HG02884 (cell line): Measurements from ENCODE around the gene RCAN3.
"Not testable (repeated sequence)": the region's sequence is repeated elsewhere in the genome, so short reads cannot be mapped to it uniquely, and the experiment has no call there.

Experiments
- ATAC-seq: cut with Tn5 transposase; IDR thresholded peaks from one replicate; pipeline ENCODE4 v1.9.1; 2021; ENCODE audit warnings: mild to moderate bottlenecking, moderate library complexity; ENCODE audit not compliant: unreplicated experiment

RCAN3 gene

DNA sequence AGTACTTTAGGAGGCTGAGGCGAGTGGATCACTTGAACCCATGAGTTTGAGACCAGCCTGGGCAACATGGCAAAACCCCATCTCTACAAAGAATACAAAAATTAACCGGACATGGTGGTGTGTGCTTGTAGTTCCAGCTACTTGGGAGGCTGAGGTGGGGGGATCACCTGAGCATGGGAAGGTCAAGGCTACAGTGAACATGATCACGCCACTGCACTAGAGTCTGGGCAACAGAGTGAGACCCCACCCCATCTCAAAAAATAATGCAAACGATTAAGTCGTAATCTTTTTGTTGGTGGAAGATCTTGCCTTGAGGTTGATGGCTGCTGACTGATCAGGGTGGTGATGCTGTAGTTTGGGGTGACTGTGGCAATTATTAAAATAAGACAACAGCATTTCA is 6.3 kb downstream of the RCAN3 start:
- no peak for ATAC-seq

GRCh38 chr1:24513706-24514105 is 11.1 kb downstream of the RCAN3 start:
- ATAC-seq: no peak

DNA sequence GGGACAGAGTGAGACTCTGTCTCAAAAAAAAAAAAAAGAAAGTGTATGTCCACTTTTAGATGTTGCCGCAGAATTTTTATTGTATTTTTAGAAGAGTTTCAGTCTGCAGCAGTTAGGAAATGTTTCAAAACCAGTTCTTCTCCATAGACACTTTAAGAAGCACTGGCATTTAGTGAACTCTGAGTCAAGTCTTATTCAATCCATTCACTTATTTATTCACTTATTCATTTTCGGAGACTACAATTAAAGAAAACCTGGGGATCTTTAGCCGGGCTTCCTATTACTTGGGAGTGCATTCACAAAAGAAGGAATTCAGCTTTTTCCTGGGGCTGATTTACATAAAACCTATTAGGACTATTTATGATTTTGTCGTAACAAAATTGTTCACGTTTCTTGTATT is 12.3 kb downstream of the RCAN3 start:
- no peak for ATAC-seq

DNA sequence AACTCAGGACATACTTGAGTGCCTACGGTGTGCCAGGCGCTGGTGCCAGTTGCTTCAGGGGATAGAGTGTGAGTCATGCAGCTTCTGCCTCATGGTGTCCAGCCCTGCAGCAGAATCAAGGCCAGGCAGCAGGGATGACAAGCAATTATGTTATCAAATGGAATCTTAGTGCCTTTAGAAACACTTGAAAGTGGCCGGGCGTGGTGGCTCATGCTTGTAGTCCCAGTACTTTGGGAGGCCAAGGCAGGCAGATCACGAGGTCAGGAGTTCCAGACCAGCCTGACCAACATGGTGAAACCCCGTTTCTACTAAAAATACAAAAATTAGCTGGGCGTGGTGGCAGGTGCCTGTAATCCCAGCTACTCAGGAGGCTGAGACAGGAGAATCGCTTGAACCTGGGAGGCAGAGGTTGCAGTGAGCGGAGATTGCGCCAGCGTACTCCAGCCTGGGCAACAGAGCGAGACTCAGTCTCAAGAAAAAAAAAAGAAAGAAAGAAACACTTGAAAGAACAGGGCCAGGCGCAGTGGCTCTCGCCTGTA is 13.1 kb downstream of the RCAN3 start:
- not testable (repeated sequence) for ATAC-seq

DNA sequence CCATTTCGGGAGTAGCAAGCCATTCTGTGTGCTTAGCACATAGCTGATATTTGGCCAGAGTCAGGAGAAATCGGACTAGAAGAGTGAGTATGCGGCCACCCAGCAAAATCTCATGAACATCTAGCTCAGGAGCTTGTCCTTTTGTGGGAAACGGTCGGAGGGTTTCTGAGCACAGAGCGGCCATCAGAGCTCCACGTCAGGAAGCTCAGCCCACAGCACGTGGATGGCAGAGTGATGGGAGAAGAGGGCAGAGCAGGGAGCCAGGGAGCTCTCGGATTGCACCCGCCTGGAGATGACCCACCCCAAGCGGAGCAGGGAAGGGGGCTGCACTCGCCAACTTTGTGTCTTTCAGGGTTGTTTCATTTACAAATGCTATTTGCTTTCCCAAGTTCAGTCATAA is 13.9 kb downstream of the RCAN3 start:
- ATAC-seq: no peak

- no peak for ATAC-seq
Observed at GRCh38 chr1:24517898-24518297, 15.3 kb downstream of the RCAN3 start.

DNA sequence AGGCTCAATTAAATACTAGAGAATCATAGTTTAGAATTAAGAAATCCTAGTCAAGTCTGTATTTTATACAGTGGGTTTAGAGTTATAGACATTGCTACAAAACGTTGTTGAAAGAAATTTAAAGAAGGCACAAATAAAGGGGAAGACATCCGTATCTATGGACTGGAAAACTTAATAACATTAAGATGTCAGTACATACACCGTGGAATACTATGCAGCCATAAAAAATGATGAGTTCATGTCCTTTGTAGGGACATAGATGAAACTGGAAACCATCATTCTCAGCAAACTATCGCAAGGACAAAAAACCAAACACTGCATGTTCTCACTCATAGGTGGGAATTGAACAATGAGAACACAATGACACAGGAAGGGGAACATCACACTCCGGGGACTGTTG is 17.6 kb downstream of the RCAN3 start:
- ATAC-seq: not testable (repeated sequence)

- no peak for ATAC-seq
Observed at GRCh38 chr1:24525606-24526005, 23.0 kb downstream of the RCAN3 start.

- ATAC-seq: no peak
Observed at GRCh38 chr1:24526045-24526444, 23.4 kb downstream of the RCAN3 start.

DNA sequence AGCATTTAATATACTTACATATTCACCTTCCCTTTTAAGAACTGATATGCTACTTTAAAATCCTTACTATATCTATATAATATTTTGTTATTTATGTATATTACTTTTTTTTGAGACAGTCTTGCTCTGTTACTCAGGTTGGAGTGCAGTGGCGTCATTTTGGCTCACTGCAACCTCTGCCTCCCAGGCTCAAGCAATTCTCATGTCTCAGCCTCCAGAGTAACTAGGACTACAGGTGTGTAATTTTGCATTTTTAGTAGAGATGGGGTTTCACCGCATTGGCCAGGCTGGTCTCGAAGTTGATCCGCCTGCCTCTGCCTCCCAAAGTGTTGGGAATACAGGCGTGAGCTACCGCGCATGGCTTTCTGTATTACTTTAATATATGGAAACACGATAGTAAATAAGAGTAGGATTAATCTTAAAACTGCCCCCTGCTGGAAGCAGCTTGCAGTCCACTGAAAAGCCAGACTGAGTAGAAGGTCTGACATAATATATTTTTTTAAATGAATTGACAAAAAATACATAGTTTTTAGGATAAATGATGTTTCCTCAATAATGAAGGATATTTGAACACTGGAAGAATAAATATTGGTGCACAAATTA is 24.4 kb downstream of the RCAN3 start:
- no peak for ATAC-seq

- ATAC-seq: no peak
Observed at GRCh38 chr1:24528744-24529143, 26.1 kb downstream of the RCAN3 start.

DNA sequence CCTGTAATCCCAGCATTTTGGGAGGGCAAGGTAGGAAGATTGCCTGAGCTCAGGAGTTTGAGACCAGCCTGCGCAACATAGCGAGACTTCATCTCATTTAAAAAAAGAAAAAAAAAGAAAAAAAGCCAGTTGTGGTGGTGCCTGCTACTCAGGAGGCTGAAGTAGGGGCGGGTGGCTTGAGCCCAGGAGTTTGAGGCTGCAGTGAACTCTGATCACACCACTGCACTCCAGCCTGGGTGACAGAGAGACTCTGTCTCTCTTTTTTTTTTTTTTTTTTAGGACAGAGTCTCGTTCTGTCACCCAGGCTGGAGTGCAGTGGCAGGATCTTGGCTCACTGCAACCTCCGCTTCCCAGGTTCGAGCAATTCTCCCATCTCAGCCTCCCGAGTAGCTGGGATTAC is 26.7 kb downstream of the RCAN3 start:
- not testable (repeated sequence) for ATAC-seq

DNA sequence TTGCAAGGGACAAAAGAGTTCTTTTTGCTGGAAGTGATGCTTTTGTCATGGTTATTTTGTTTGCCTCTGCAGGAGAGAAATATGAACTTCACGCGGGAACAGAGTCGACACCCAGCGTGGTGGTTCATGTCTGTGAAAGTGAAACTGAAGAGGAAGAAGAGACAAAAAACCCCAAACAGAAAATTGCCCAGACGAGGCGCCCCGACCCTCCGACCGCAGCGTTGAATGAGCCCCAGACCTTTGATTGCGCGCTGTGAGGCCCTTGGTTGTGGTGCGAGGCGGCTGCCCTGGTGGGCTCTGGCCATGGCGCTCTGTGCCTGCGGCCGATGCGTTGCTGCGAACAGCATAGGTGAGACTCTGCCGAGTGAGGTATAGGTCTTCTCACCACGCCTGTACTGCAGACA is 32.4 kb downstream of the RCAN3 start:
- ATAC-seq: no peak

GRCh38 chr1:24535778-24536177 is 33.1 kb downstream of the RCAN3 start:
- ATAC-seq: no peak

DNA sequence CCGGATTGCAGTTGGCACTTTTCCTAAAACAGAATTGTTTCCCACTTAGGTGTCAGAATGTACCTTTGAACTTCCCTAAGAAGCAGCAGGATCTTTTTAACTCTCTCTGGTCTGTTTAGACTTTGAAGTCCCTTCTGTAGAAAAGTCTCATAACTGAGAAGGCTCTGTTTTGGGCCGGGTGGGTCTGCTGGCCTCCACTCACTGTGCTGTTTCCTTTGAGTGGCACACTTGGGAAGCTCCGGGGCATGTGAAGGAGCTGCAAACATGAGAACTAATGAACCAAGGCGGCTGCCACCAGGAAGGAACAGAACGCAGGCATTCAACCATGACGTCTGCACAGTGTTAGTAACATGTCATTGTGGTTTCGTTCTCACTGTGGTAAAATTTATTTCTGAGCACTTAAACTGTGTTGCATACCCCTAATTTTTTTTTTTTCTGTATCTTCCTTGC is 33.8 kb downstream of the RCAN3 start:
- no peak for ATAC-seq

- no peak for ATAC-seq
Observed at GRCh38 chr1:24540051-24540905, 37.6 kb downstream of the RCAN3 start.

GRCh38 chr1:24540906-24541710 is 38.5 kb downstream of the RCAN3 start:
- ATAC-seq: no peak

GRCh38 chr1:24541711-24542346 is 39.2 kb downstream of the RCAN3 start:
- no peak for ATAC-seq

DNA sequence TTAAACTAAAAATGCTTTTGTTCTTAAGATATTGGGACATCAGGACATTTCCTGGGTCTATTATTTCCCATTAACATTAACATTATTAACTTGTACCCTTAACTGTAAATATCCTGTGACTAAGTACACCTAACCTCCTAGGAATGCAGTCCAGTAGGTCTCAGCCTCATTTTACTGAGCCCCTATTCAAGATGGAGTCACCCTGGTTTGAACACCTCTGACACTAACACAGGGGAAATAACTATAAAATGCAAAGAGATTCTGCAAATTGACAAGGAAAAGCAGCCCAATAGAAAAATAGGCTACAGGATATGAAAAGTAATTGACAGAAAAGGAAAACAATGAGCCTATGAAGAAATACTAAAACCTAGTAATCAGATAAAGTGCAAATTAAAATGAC is 41.6 kb downstream of the RCAN3 start:
- no peak for ATAC-seq

DNA sequence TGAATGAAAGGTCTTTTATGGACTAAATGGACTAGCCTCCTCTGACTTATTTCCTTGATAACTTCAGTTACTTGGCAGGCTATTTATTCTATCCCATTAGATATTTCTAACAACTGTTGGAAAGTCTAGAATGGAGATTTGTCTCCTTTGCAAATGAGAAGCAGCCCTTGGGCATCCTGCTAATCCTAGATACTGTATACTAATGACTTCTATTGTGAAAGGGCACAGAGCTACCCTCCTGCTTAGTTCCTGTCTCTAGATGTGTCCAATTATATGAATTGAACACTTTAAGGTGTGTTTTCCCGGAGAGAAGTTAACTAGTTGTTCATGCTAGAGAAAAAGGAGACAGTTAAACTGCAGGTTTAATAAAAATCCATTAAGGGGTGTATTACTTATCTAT is 43.0 kb downstream of the RCAN3 start:
- ATAC-seq: no peak

DNA sequence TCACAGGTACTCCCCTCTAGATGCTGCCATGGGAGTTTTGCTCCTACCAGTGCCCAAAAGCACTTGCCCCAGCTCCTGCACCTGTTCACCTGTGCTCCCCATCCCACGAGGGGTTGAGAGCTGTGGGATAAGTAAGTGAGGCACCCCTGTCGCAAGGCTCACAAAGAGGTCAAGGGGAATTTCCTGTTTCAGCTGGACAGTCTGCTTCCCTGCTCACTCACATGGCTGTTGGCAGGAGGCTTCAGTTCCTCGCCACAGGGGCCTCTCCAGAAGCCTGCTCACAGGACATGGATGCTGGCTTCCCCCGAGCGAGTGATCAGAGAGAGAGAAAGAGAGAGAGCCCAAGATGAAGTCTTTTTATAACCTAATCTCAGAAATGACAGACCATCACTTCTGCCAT is 44.6 kb downstream of the RCAN3 start:
- ATAC-seq: no peak
